ENCODE data around the gene HDAC9.

HDAC9 gene

DNA sequence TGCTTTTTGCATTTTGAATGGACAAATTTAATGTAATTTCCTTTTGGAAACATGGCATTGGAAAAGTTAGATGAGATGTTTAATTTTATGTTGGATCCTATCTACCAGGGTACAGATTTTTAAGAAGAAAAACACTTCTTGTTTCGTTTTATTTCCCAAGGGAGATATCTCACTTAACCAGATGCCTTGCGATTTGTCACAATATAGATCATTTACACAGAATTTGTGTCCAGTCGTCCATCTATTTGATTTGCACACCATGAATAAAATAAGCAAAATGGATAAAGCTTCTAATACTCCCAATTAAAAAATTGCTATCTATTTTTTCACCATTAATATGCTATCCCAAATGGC is 25.7 kb downstream of the HDAC9 start:
- no peak overlapping the region for H2AFZ ChIP-seq (ENCODE audit: low read depth, low read length)
- no peaks in the 10 kb centered on the region for H3K79me2 ChIP-seq (ENCODE audit: insufficient read depth, low read length)
- H4K20me1 ChIP-seq (ENCODE audit: insufficient read depth, low read length) = no peaks in the 10 kb centered on the region
- no peaks in the 10 kb centered on the region for H3K9me3 ChIP-seq (ENCODE audit: insufficient read depth, low read length, severe bottlenecking)
- DNase-seq = no peak
- H3K4me1 ChIP-seq (ENCODE audit: insufficient read depth, low read length) = no peaks in the 10 kb centered on the region
- no peak overlapping the region for H3K4me2 ChIP-seq (ENCODE audit: insufficient read depth, low read length)
- no peak overlapping the region for H3K27ac ChIP-seq (ENCODE audit: low read length)
- no peak for TF ChIP-seq EZH2 (IDR thresholded peaks at IDR 0.05; ENCODE audit: borderline replicate concordance, low read depth, low read length, severe bottlenecking)
- TF ChIP-seq CTCF (IDR thresholded peaks at IDR 0.05; ENCODE audit: borderline replicate concordance, extremely low read depth, low read length, poor library complexity, severe bottlenecking) = no peak
- H3K4me3 ChIP-seq (ENCODE audit: low read depth in 1 of 2, low read length in 2 of 2) = no peak overlapping the region
- no peak overlapping the region for H3K9ac ChIP-seq (ENCODE audit: low read depth, low read length)
- H3K27me3 ChIP-seq (ENCODE audit: insufficient read depth, low read length, poor library complexity) = no peaks in the 10 kb centered on the region
- no peak for ATAC-seq (ENCODE audit: insufficient read depth, low read depth)
- H3K36me3 ChIP-seq (ENCODE audit: insufficient read depth, low read length) = no peaks in the 10 kb centered on the region

GRCh38 chr7:18521945-18522566 is 26.5 kb downstream of the HDAC9 start:
- no peak overlapping the region for H3K27ac ChIP-seq (ENCODE audit: low read length)
- no peaks in the 10 kb centered on the region for H3K27me3 ChIP-seq (ENCODE audit: insufficient read depth, low read length, poor library complexity)
- no peak overlapping the region for H3K9ac ChIP-seq (ENCODE audit: low read depth, low read length)
- H3K36me3 ChIP-seq (ENCODE audit: insufficient read depth, low read length) = no peaks in the 10 kb centered on the region
- H4K20me1 ChIP-seq (ENCODE audit: insufficient read depth, low read length) = no peaks in the 10 kb centered on the region
- no peaks in the 10 kb centered on the region for H3K4me1 ChIP-seq (ENCODE audit: insufficient read depth, low read length)
- no peaks in the 10 kb centered on the region for H3K79me2 ChIP-seq (ENCODE audit: insufficient read depth, low read length)
- no peak overlapping the region for H2AFZ ChIP-seq (ENCODE audit: low read depth, low read length)
- ATAC-seq (ENCODE audit: insufficient read depth, low read depth) (no peak), DNase-seq (no peak)
- H3K4me3 ChIP-seq (ENCODE audit: low read depth in 1 of 2, low read length in 2 of 2) = no peak overlapping the region
- H3K9me3 ChIP-seq (ENCODE audit: insufficient read depth, low read length, severe bottlenecking) = no peaks in the 10 kb centered on the region
- no peak overlapping the region for H3K4me2 ChIP-seq (ENCODE audit: insufficient read depth, low read length)
- no peak for TF ChIP-seq EZH2 (IDR thresholded peaks at IDR 0.05; ENCODE audit: borderline replicate concordance, low read depth, low read length, severe bottlenecking)
- no peak for TF ChIP-seq CTCF (IDR thresholded peaks at IDR 0.05; ENCODE audit: borderline replicate concordance, extremely low read depth, low read length, poor library complexity, severe bottlenecking)

DNA sequence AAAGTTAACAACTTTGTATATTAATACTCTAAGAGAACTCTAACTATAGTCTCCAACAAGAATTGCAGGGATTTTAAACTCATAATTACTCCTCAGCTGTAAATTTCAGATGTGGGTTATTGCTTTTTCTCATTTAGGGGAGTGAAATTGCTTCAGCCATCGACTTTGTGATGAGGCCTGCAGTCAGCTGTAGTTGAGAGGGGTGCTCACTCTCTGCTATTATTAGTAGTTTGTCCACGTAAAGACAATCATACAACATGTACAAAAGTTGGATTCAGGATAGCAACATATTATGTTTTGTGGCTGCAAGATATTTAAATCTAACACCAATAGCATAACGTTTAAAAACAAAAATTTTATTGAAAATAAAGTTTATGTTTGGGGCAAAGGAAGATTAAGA is 28.7 kb downstream of the HDAC9 start:
- no peaks in the 10 kb centered on the region for H3K36me3 ChIP-seq (ENCODE audit: insufficient read depth, low read length)

More for the DNA sequence above, 28.7 kb downstream of the HDAC9 start:
- no peak for ATAC-seq (ENCODE audit: insufficient read depth, low read depth)
- H3K4me2 ChIP-seq (ENCODE audit: insufficient read depth, low read length) = no peak overlapping the region
- H3K27me3 ChIP-seq (ENCODE audit: insufficient read depth, low read length, poor library complexity) = no peaks in the 10 kb centered on the region
- TF ChIP-seq CTCF (IDR thresholded peaks at IDR 0.05; ENCODE audit: borderline replicate concordance, extremely low read depth, low read length, poor library complexity, severe bottlenecking) (no peak), EZH2 (IDR thresholded peaks at IDR 0.05; ENCODE audit: borderline replicate concordance, low read depth, low read length, severe bottlenecking) (no peak)
- H3K79me2 ChIP-seq (ENCODE audit: insufficient read depth, low read length) = no peaks in the 10 kb centered on the region
- no peaks in the 10 kb centered on the region for H3K9me3 ChIP-seq (ENCODE audit: insufficient read depth, low read length, severe bottlenecking)
- no peaks in the 10 kb centered on the region for H3K4me1 ChIP-seq (ENCODE audit: insufficient read depth, low read length)
- no peak overlapping the region for H2AFZ ChIP-seq (ENCODE audit: low read depth, low read length)
- H3K4me3 ChIP-seq (ENCODE audit: low read depth in 1 of 2, low read length in 2 of 2) = no peak overlapping the region
- no peak overlapping the region for H3K9ac ChIP-seq (ENCODE audit: low read depth, low read length)
- H4K20me1 ChIP-seq (ENCODE audit: insufficient read depth, low read length) = no peaks in the 10 kb centered on the region
- DNase-seq = no peak
- no peak overlapping the region for H3K27ac ChIP-seq (ENCODE audit: low read length)

All from DND-41 (cell line).